Hepatocyte (in vitro differentiated cells): ENCODE measurements around the gene ACSL3. TPM values are rescaled to one million over a fixed set of nuclear protein-coding genes. Genes with fewer than 3 reads are reported as not detected.

ENCODE experiments used
- DNase-seq: peaks from one replicate; pipeline ENCODE4 v3.0.0-alpha.2; 2016; ENCODE audit warnings: low spot score
- H2AFZ ChIP-seq: fragments of 200-600 bp; sonication (generic); 2 replicates; pipeline ENCODE4 v1.6.0; 2016; ENCODE audit warnings: antibody characterized with exemption, mild to moderate bottlenecking
- H3K27ac ChIP-seq: fragments of 200-600 bp; sonication (generic); 2 replicates; pipeline ENCODE4 v1.5.1; 2016; ENCODE audit warnings: mild to moderate bottlenecking
- H3K27me3 ChIP-seq: fragments of 200-600 bp; sonication (generic); 2 replicates; pipeline ENCODE4 v1.6.1; 2016
- H3K36me3 ChIP-seq: fragments of 200-600 bp; sonication (generic); replicated peaks from 2 replicates; pipeline ENCODE4 v1.5.1; 2016; ENCODE audit warnings: low read depth; ENCODE audit not compliant: insufficient read depth
- H3K4me1 ChIP-seq: fragments of 200-600 bp; sonication (generic); 2 replicates; pipeline ENCODE4 v1.5.1; 2016; ENCODE audit warnings: mild to moderate bottlenecking, moderate library complexity; ENCODE audit not compliant: insufficient read depth
- H3K4me2 ChIP-seq: fragments of 200-600 bp; sonication (generic); 2 replicates; pipeline ENCODE4 v1.6.0; 2016
- H3K4me3 ChIP-seq: fragments of 200-600 bp; sonication (generic); 2 replicates; pipeline ENCODE4 v1.5.1; 2016; ENCODE audit warnings: mild to moderate bottlenecking
- H3K79me2 ChIP-seq: fragments of 200-600 bp; sonication (generic); 2 replicates; pipeline ENCODE4 v1.6.0; 2017; ENCODE audit warnings: mild to moderate bottlenecking
- H3K9me2 ChIP-seq: fragments of 200-600 bp; sonication (generic); replicated peaks from 2 replicates; pipeline ENCODE4 v1.6.0; 2017; ENCODE audit warnings: mild to moderate bottlenecking; ENCODE audit not compliant: insufficient read depth
- H3K9me3 ChIP-seq: fragments of 200-600 bp; sonication (generic); 2 replicates; pipeline ENCODE4 v1.5.1; 2016; ENCODE audit warnings: low read depth, mild to moderate bottlenecking
- H4K20me1 ChIP-seq: fragments of 200-600 bp; sonication (generic); 2 replicates; pipeline ENCODE4 v1.6.0; 2016; ENCODE audit warnings: mild to moderate bottlenecking; ENCODE audit not compliant: insufficient read depth, poor library complexity, severe bottlenecking
- EZH2 ChIP-seq: fragments of 200-600 bp; sonication (generic); IDR thresholded peaks from 2 replicates; pipeline ENCODE4 v1.6.1; 2016; ENCODE audit warnings: antibody characterized with exemption, mild to moderate bottlenecking, borderline replicate concordance
- EZH2phosphoT487 ChIP-seq: fragments of 200-600 bp; sonication (generic); IDR thresholded peaks from one replicate; pipeline ENCODE4 v1.6.1; 2018; ENCODE audit warnings: antibody characterized with exemption, mild to moderate bottlenecking, low read depth, moderate library complexity; ENCODE audit not compliant: unreplicated experiment, severe bottlenecking
- WGBS: methylation state at CpG from one replicate; pipeline ENCODE4 v1.1.6; 2016; ENCODE audit warnings: low lambda C conversion rate; ENCODE audit errors: missing lambda C conversion rate; 5-methylcytosine and 5-hydroxymethylcytosine counted together
- polyA plus RNA-seq: library from polyadenylated mRNA; unstranded; fragments of >200 nt; fragmentation: Nextera tagmentation; extraction: Ambion mirVana; gene quantifications from 2 replicates; pipeline ENCODE4 v1.2.1, GENCODE V29; 2016
- total RNA-seq: library from RNA; depleted of rRNA; stranded (reverse); fragments of >200 nt; gene quantifications from 2 replicates; pipeline ENCODE4 v1.2.3, GENCODE V29; 2014
- TF ChIP-seq, protein P1 (sequence below): fragments of 200-600 bp; sonication (generic); IDR thresholded peaks from 2 replicates; pipeline ENCODE4 v1.5.1; 2016; ENCODE audit warnings: antibody characterized with exemption, mild to moderate bottlenecking; ENCODE audit not compliant: poor library complexity

Gene ACSL3
- total and polyA plus RNA-seq, 2 experiments from 2014 or later, result 82.1 to 133 TPM

DNA sequence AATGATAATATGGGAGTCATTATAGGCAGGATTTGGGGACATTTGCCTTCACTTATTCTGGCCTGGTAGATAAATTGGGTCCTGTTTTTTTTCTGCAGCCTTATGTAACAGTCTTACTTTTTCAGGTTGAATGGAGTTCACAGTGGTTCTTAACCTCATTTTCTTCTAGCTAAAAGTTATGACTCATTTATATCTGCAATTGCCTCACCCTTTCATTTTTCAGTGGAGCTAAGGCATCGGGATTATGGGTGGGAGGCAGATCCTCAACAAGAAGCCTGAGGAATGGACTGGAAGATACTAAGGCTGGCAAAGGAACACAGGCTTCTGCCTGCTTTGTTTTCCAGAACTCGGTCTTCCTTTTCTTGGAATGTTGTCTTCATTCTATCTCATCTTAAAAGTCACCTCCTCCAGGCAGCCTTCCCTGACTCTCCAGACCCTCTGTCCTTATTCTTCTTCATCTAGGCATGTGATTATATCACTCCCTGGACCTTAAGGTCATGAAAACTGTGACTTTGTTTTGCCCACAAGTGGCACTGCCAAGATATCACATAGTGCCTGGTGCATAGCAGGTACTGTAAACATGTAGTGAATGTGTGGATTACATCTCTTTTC is 41.0 kb upstream of the ACSL3 start:
- no peaks in the 10 kb centered on the region for H3K79me2 ChIP-seq
- no peaks in the 10 kb centered on the region for H3K27me3 ChIP-seq
- 76% methylated on average over 2 of the region's 2 CpGs for WGBS
- H3K9me2 ChIP-seq, result no peaks in the 10 kb centered on the region
- no peaks in the 10 kb centered on the region for H3K36me3 ChIP-seq
- no peaks in the 10 kb centered on the region for H3K9me3 ChIP-seq
- H3K27ac ChIP-seq, result no peak overlapping the region
- H2AFZ ChIP-seq, result no peak overlapping the region
- no peak overlapping the region for H3K4me3 ChIP-seq
- H3K4me1 ChIP-seq, result no peaks in the 10 kb centered on the region
- H3K4me2 ChIP-seq, result no peak overlapping the region
- TF ChIP-seq EZH2phosphoT487 (no peak), EZH2 (no peak)
- TF ChIP-seq, protein P1, sequence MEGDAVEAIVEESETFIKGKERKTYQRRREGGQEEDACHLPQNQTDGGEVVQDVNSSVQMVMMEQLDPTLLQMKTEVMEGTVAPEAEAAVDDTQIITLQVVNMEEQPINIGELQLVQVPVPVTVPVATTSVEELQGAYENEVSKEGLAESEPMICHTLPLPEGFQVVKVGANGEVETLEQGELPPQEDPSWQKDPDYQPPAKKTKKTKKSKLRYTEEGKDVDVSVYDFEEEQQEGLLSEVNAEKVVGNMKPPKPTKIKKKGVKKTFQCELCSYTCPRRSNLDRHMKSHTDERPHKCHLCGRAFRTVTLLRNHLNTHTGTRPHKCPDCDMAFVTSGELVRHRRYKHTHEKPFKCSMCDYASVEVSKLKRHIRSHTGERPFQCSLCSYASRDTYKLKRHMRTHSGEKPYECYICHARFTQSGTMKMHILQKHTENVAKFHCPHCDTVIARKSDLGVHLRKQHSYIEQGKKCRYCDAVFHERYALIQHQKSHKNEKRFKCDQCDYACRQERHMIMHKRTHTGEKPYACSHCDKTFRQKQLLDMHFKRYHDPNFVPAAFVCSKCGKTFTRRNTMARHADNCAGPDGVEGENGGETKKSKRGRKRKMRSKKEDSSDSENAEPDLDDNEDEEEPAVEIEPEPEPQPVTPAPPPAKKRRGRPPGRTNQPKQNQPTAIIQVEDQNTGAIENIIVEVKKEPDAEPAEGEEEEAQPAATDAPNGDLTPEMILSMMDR, result no peak
- DNase-seq, result no peak
- no peaks in the 10 kb centered on the region for H4K20me1 ChIP-seq

DNA sequence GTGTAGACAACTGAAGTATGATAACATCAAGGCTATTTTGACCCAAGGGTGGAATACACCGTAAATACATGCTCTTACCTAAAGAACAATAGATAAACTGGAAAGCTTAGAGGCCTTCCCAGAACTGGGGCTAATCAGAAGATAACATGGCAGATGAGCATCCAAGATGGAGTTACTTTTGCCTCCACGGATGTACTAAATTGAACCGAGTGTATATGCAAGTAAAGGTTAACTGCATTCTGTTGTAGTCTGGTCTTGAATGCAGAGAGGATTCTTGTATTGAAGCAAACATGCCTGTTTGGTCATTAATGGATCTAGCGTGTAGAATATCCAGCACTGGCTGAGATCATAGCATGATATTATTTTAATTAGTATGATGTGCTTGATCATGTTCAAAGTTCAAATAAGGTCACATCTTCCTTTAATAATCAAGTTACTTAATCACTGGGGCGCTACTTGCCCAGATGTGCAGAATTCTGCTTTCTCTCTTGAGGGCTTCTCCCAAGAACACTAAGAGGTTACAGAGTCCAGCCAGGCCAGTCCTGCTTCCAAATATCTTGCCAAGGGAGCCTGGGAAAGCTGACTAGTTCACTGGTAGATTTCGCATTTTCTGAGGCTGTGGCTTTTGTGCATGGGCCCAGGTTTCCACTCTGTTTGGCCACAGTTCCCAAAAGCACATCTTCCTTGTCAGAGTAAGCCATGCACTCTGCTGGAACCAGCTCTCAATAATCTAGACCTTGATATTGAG is 37.5 kb upstream of the ACSL3 start:
- Histone ChIP-seq H3K27me3 (no peaks in the 10 kb centered on the region), H3K9me2 (no peaks in the 10 kb centered on the region), H2AFZ (no peak overlapping the region), H3K79me2 (no peaks in the 10 kb centered on the region), H3K36me3 (no peaks in the 10 kb centered on the region), H3K4me2 (no peak overlapping the region), H3K4me3 (no peak overlapping the region), H4K20me1 (no peaks in the 10 kb centered on the region), H3K9me3 (no peaks in the 10 kb centered on the region), H3K27ac (no peak overlapping the region), H3K4me1 (no peaks in the 10 kb centered on the region)
- no peak for TF ChIP-seq EZH2phosphoT487
- TF ChIP-seq, protein P1, result no peak
- TF ChIP-seq EZH2, result no peak
- no peak for DNase-seq
- 94% methylated on average over 6 of the region's 6 CpGs for WGBS

GRCh38 chr2:222825031-222825430 is 35.8 kb upstream of the ACSL3 start:
- Histone ChIP-seq H3K4me3 (no peak overlapping the region), H3K79me2 (no peaks in the 10 kb centered on the region), H4K20me1 (no peaks in the 10 kb centered on the region), H3K36me3 (no peaks in the 10 kb centered on the region), H3K27me3 (no peaks in the 10 kb centered on the region), H3K4me1 (no peaks in the 10 kb centered on the region), H3K9me3 (no peaks in the 10 kb centered on the region), H3K9me2 (no peaks in the 10 kb centered on the region), H2AFZ (no peak overlapping the region), H3K4me2 (no peak overlapping the region), H3K27ac (no peak overlapping the region)
- no peak for DNase-seq
- WGBS, result 72% methylated on average over 1 of the region's 1 CpG
- TF ChIP-seq EZH2, result no peak
- TF ChIP-seq, protein P1, result no peak
- no peak for TF ChIP-seq EZH2phosphoT487
